HepG2 (cell line): ENCODE results near the gene CCDC93. TPM values are rescaled to one million over a fixed set of nuclear protein-coding genes. Genes with fewer than 3 reads are reported as not detected.
A peak's percentile ranks its signal among the peaks of the same experiment; 100 is the strongest.

Experiments
- ATF3 ChIP-seq: sonication (generic); formaldehyde crosslinking; IDR thresholded peaks from 2 replicates; pipeline ENCODE4 v1.4.0; 2020; ENCODE audit warnings: missing genetic modification reagents
- FUBP1 ChIP-seq: sonication (generic); formaldehyde crosslinking; IDR thresholded peaks from 2 replicates; pipeline ENCODE4 v1.5.1; 2020; ENCODE audit warnings: missing genetic modification reagents, mild to moderate bottlenecking, borderline replicate concordance
- HIC2 ChIP-seq: sonication (generic); formaldehyde crosslinking; IDR thresholded peaks from 2 replicates; pipeline ENCODE4 v1.9.0; 2022; ENCODE audit warnings: low read depth, missing genetic modification reagents
- HMGA1 ChIP-seq: sonication (generic); formaldehyde crosslinking; conservative IDR thresholded peaks from 2 replicates; pipeline ENCODE4 v1.4.0; 2020; ENCODE audit warnings: missing genetic modification reagents
- KAT2B ChIP-seq: fragments of 150-350 bp; IDR thresholded peaks from 2 replicates; pipeline ENCODE4 v1.6.1; 2014; ENCODE audit warnings: low read depth, low read length, borderline replicate concordance
- KLF12 ChIP-seq: sonication (generic); formaldehyde crosslinking; IDR thresholded peaks from 2 replicates; pipeline ENCODE4 v1.4.0; 2020; ENCODE audit warnings: missing genetic modification reagents, borderline replicate concordance
- MAZ ChIP-seq, 2 experiments: sonication (generic) in 1 of 2; formaldehyde crosslinking in 1 of 2; IDR thresholded peaks; 2 replicates each; pipeline versions ENCODE4 v1.5.0 to v1.6.1; 2012 to 2020; ENCODE audit warnings: low read depth in 2 of 2, mild to moderate bottlenecking in 2 of 2, borderline replicate concordance in 1 of 2, improper control_type of control experiment in 1 of 2, low read length in 1 of 2, missing genetic modification reagents in 1 of 2, moderate library complexity in 1 of 2
- NFIC ChIP-seq: IDR thresholded peaks from 2 replicates; pipeline ENCODE4 v1.6.1; 2012; ENCODE audit warnings: mild to moderate bottlenecking, low read length, inconsistent platforms
- RBM39 ChIP-seq: fragments of 200-400 bp; formaldehyde crosslinking; IDR thresholded peaks from one replicate; pipeline ENCODE4 v1.6.1; 2018; ENCODE audit warnings: antibody characterized with exemption, mild to moderate bottlenecking, low read depth, low read length; ENCODE audit not compliant: poor library complexity, severe bottlenecking
- TEAD3 ChIP-seq: optimal IDR thresholded peaks from 2 replicates; pipeline ENCODE3; 2016; ENCODE audit warnings: borderline replicate concordance
- TEF ChIP-seq: sonication (generic); formaldehyde crosslinking; IDR thresholded peaks from 2 replicates; pipeline ENCODE4 v1.5.0; 2020; ENCODE audit warnings: missing genetic modification reagents
- ZBTB7B ChIP-seq: sonication (generic); formaldehyde crosslinking; IDR thresholded peaks from 2 replicates; pipeline ENCODE4 v1.4.0; 2020; ENCODE audit warnings: missing genetic modification reagents
- ZC3H13 ChIP-seq: sonication (generic); formaldehyde crosslinking; IDR thresholded peaks from 2 replicates; pipeline ENCODE4 v1.8.1; 2023; ENCODE audit warnings: mild to moderate bottlenecking, missing genetic modification reagents, moderate library complexity
- ZKSCAN8 ChIP-seq: IDR thresholded peaks from 2 replicates; pipeline ENCODE4 v1.6.1; 2016; ENCODE audit warnings: borderline replicate concordance, missing genetic modification reagents, missing compliant biosample characterization
- ZMYM3 ChIP-seq: sonication (generic); formaldehyde crosslinking; IDR thresholded peaks from 2 replicates; pipeline ENCODE4 v1.5.1; 2020; ENCODE audit warnings: mild to moderate bottlenecking, missing genetic modification reagents
- ZNF20 ChIP-seq: sonication (generic); formaldehyde crosslinking; IDR thresholded peaks from 2 replicates; pipeline ENCODE4 v1.4.0; 2020; ENCODE audit warnings: mild to moderate bottlenecking, moderate library complexity, missing genetic modification reagents
- ZNF543 ChIP-seq: sonication (generic); formaldehyde crosslinking; IDR thresholded peaks from 2 replicates; pipeline ENCODE4 v1.4.0; 2020; ENCODE audit warnings: mild to moderate bottlenecking, missing genetic modification reagents
- polyA plus RNA-seq, 8 experiments: library from polyadenylated mRNA; depleted of rRNA in 3 of 8; stranded (reverse) in 7 of 8; unstranded in 1 of 8; fragments of >200 nt; fragmentation: Illumina TruSeq in 4 of 8; extraction: Trizol in 4 of 8; gene quantifications; 2 replicates each; pipeline versions ENCODE4 v1.2.1 to v1.2.3, GENCODE V29; 2011 to 2016; ENCODE audit warnings: low read depth in 4 of 8, missing spikeins in 1 of 8, mixed read lengths in 1 of 8; ENCODE audit not compliant: insufficient read depth in 1 of 8
- total RNA-seq, 5 experiments: library from RNA; depleted of rRNA; stranded (reverse); fragments of >200 nt; fragmentation: Illumina TruSeq; extraction: Trizol; gene quantifications; 2 replicates each; pipeline ENCODE4 v1.2.3, GENCODE V29; 2016; ENCODE audit warnings: low read depth in 1 of 5

Gene CCDC93
- total and polyA plus RNA-seq, 2 of the 13 experiments (the other 11 are each of a cell fraction or from before 2014, with no cell fraction given): 37.2 to 53.2 TPM

GRCh38 chr2:117933884-117934354 is 80.0 kb downstream of the CCDC93 start (continued):
- TF ChIP-seq ZNF543 (CRISPR knock-in tag): no peak
- TF ChIP-seq NFIC: peak; percentile 87; the same call in 1 of the 2 replicates
- TF ChIP-seq TEAD3 (CRISPR knock-in tag): peak; percentile 54
- no peak for TF ChIP-seq ATF3 (CRISPR knock-in tag)
- no peak for TF ChIP-seq KLF12 (CRISPR knock-in tag)
- TF ChIP-seq RBM39: no peak
- TF ChIP-seq ZMYM3 (CRISPR knock-in tag): peak; percentile 62
- no peak for TF ChIP-seq HIC2
- TF ChIP-seq HMGA1 (CRISPR knock-in tag): no peak
- no peak for TF ChIP-seq FUBP1 (CRISPR knock-in tag)
- no peak; the same call in 1 of the 2 replicates for TF ChIP-seq MAZ (IDR thresholded peaks at IDR 0.05; ENCODE audit: borderline replicate concordance, low read depth, low read length)
- TF ChIP-seq MAZ (CRISPR knock-in tag; IDR thresholded peaks at IDR 0.05; ENCODE audit: low read depth): no peak
- TF ChIP-seq TEF (CRISPR knock-in tag): no peak
- TF ChIP-seq KAT2B: no peak
- no peak for TF ChIP-seq ZC3H13 (CRISPR knock-in tag)
- TF ChIP-seq ZNF20 (CRISPR knock-in tag): no peak
- TF ChIP-seq ZBTB7B (CRISPR knock-in tag): no peak
- peak; percentile 27; the same call in 1 of the 2 replicates for TF ChIP-seq ZKSCAN8
